HG03103 (cell line): ENCODE data around the gene NET1.
"Not testable (repeated sequence)": the region's sequence is repeated elsewhere in the genome, so short reads cannot be mapped to it uniquely, and the experiment has no call there.

ENCODE experiments used
- ATAC-seq: cut with Tn5 transposase; IDR thresholded peaks from one replicate; pipeline ENCODE4 v1.9.1; 2021; ENCODE audit warnings: low read depth; ENCODE audit not compliant: unreplicated experiment

Gene NET1

GRCh38 chr10:5412277-5412941 lies at the start of gene NET1:
Gene NET1 (plus strand): TSS chr10:5412557. CDS start chr10:5412693, 136 bp downstream.
- peak; percentile 97 for ATAC-seq

- ATAC-seq = no peak
Observed at GRCh38 chr10:5362873-5363272, 49.5 kb upstream of the NET1 start.

GRCh38 chr10:5364374-5364773 lies 48.0 kb upstream of the NET1 start:
- no peak for ATAC-seq

GRCh38 chr10:5364890-5365338 lies 47.4 kb upstream of the NET1 start, which contains the start of gene UCN3:
Gene UCN3 (plus strand): TSS chr10:5364966. CDS start chr10:5373721, 8,755 bp downstream.
- no peak for ATAC-seq

GRCh38 chr10:5365928-5366327 lies 46.4 kb upstream of the NET1 start:
- ATAC-seq = no peak

DNA sequence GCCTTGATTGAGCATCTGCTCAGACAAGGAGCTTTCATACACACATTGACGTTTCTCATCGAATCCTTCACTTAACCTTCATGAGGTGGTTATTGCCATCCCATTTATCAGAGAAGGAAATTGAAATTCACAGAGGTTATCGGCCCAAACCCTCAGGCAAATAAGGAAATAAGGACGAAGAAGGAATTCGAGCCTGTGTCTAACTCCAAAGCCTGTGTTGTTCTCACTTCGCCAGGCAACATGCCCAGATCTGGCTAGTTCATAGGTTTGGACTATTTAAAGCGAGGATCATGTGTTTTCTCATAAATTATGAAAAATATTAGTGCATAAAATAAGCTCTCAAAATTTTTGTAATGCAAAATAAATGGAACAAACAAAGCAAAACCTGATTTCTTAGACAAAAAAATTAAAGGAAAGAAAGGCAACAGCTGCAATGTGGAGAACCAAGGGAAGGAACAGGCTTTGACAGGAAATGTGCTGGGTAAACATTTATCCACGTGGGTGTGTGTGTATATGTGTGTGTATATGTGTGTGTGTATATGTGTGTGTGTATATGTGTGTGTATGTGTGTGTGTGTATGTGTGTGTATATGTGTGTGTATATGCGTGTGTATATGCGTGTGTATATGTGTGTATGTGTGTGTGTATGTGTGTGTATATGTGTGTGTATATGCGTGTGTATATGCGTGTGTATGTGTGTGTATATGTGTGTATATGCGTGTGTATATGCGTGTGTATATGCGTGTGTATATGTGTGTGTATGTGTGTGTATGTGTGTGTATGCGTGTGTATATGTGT lies 42.8 kb upstream of the NET1 start:
- no peak for ATAC-seq

GRCh38 chr10:5370493-5371352 lies 41.6 kb upstream of the NET1 start:
- ATAC-seq = no peak

DNA sequence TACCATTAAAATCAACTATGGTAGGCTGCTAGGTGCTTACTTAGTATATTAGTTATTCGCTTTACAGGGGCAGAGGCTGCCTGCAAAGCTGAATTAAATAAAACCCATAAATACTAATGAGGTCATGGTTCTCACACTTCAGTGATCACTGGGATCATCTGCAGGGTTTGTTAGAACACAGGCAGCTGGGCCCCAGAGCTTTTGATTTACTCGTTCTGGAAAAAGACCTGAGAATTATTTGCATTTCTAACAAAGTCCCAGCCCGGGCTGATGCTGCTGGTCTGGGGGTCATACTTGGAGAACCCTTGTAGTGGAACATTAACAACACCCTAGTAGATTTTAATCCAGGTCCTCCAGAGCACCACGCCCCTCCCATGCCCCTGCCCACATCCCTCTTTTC lies 39.0 kb upstream of the NET1 start:
- ATAC-seq = no peak

GRCh38 chr10:5373891-5374611 lies 38.3 kb upstream of the NET1 start:
- no peak for ATAC-seq

DNA sequence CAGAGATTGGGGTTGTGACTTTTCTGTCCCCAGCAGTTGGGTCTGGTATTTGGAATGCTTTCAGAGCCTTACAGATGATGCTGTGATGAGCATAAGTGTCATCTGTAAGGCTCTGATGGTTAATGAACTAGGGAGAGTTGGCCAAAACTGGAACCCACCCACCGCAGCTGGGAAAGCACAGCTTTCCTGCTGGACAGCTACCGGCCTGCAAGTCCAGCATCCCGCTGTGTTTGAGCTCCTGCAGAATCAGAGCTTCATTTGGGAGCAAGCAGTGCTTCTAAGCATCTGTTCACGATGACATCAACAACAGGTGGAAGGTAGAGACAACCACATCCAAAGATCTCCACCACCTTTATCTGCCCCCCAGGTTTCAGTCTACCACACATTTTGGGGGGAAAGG lies 35.9 kb upstream of the NET1 start:
- ATAC-seq = no peak

- ATAC-seq = not testable (repeated sequence)
Observed at GRCh38 chr10:5379202-5379601, 33.2 kb upstream of the NET1 start.

GRCh38 chr10:5380395-5380794 lies 32.0 kb upstream of the NET1 start:
- not testable (repeated sequence) for ATAC-seq

DNA sequence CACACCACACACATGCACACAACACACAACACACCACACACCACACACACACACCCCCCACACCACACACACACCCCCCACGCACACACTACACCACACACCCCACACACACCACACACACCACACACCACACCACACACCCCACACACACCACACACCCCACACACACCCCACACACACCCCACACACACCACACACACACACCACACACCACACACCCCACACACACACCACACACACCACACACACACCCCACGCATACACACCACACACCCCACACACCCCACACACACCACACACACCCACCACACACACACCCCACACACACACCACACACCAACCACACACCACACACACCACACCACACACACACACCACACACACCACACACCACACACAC lies 31.2 kb upstream of the NET1 start:
- ATAC-seq = no peak

- no peak for ATAC-seq
Observed at GRCh38 chr10:5385224-5385623, 27.1 kb upstream of the NET1 start.

GRCh38 chr10:5387169-5387568 lies 25.2 kb upstream of the NET1 start:
- ATAC-seq = no peak

- no peak for ATAC-seq
Observed at GRCh38 chr10:5390607-5391205, 21.7 kb upstream of the NET1 start.

DNA sequence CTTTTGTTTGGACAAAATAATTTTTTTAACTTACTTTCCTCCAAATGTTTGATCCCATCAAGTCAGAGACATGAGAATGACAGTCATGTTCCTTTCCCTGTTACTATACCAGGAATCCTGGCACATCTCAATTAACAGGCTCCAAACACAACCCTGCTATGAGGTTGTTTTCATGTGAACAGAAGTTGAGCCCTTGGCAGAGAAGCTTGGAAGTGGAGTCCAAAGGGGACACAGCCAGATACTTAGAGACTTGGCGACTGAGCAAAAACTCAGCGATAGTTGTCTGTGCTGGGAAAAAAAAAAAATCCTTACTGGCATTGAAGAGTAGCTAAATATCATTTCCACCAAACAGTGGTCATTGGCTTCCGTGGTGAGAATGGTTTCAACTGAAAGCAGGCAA lies 20.6 kb upstream of the NET1 start:
- ATAC-seq = no peak

DNA sequence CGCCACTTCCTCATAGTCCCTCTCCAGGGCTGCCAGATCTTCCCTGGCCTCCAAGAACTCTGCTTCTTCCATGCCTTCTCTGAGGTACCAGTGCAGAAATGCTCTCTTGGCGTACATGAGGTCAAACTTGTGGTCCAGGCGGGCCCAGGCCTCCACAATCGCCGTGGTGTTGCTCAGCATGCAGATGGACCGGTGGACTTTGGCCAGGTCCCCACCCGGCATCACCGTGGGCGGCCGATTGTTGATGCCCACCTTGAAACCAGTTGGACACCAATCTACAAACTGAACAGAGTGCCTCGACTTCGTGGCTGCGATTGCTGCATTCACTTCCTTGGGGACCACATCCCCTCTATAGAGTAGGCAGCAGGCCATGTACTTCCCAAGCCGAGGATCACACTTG lies 18.8 kb upstream of the NET1 start:
- no peak for ATAC-seq

DNA sequence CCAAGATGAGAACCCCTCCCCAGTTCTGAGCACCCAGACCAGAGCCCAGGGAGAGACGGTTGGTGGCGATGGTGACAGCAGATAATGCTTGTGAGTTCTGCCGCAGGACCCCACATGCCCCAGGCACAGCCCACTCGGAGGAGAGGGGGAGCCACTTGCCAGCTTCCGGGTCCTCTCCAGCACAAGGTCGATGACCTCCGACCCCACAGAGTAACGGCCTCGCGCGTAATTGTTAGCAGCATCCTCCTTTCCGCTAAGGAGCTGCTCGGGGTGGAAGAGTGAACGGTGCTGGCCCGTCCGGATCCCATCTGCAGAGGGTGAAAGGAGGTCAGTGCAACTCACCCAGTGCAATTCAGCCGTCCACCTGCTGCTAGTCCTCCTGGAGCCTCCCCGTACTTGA lies 17.2 kb upstream of the NET1 start:
- no peak for ATAC-seq
